ENCODE data around the gene MAP4K3.
A peak's percentile ranks its signal among the peaks of the same experiment; 100 is the strongest.

MAP4K3 gene

GRCh38 chr2:39436592-39437521 is at the start of gene MAP4K3:
MAP4K3 (minus strand) TSS chr2:39437285; CDS start chr2:39436987, 298 bp downstream.
- DNase-seq (ENCODE audit: low spot score) = peak; percentile 78

DNA sequence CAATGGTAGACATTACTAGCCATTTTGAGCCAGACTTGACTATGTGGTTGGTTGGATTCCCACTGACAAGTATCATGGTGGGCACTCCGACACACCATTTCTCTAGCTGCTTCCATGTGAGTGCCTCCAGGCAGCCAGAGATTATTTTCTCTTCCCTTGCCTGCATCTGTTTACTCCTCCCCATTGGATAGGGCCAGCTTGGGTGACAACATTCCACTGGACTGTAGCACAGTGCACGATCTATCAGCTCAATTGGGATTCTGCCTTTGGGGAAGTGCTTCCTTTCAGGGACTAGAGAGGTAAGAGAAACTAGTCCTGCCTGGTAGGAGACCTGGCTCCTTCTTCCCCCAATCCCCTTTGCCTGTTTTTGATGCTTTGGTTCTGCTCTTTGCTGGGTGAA is 49.0 kb upstream of the MAP4K3 start:
- DNase-seq (ENCODE audit: low spot score) = no peak

DNA sequence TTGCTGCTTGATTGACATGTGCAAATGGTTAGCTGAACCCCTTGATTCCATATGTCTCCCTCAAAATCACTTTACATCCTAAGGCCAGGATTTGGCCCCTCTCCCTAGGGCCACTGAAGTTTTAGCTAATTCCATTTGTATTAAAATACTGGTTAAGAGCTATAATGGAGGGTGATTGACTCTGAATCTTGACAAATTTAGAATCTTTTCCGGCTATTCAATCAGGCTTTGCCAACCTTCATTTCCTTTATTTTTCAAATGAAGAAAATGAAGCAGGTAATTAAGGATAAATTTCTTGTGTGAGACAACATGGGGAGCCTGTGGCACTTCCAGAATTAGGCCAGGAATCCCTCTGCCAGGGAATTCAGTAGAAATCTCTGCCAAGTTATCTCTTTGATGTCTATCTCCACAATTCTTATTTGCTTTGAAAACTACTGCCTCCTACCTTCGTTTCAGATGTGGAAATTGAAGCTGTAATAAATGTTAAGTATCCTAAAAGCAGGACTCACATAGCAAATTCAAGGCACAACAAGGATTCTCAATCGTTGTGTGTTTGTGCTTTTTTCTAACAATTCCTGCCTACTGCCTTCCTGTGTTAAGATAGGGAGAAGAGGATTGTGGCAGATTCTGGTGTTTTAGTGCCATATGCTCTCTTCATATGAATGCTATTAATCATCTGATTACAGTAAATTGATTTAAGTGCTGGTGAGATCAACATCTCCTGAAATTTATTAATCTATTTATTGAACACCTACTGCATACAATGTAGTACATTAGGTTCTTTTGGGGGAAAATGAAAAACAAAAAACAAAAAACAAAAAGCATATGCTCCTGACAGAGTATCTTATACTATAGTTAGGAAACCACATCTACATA is 47.8 kb upstream of the MAP4K3 start:
- no peak for DNase-seq (ENCODE audit: low spot score)

DNA sequence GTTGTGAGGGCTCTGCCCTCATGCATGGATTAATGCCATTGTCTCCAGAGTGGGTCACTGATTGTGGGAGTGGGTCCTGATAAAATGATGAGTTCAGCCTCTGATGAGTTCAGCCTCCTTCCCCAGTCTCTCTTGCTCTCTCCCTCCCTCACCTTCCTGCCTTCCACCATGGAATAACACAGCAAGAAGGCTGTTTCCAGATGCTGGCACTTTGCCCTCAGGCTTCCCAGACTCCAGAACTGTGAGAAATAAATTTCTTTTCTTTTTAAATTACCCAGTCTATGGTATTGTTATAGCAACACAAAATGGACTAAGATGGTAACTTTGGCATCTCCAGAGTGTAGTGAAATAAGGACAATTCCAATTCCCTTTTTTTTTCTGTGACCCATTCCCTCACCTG is 47.1 kb upstream of the MAP4K3 start:
- DNase-seq (ENCODE audit: low spot score) = no peak

DNA sequence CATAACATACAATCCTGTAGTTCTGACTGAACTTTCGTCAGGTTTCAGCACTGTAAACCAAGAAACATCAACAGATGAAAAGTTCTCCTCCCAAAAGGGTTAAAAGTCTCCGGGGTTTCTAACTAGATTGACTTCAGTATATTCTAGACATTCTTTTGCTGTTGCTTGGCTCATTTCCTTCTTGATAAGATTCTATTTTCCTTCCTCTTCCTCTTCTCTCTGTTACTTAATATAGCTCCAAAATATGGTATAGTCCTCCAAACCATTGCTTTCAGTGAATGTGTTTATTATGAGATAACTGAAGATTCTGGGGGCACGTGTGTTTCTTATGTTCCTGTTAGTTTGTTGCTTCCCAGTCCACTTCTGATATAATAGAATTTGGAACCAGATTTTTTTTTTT is 46.4 kb upstream of the MAP4K3 start:
- DNase-seq (ENCODE audit: low spot score) = no peak

DNA sequence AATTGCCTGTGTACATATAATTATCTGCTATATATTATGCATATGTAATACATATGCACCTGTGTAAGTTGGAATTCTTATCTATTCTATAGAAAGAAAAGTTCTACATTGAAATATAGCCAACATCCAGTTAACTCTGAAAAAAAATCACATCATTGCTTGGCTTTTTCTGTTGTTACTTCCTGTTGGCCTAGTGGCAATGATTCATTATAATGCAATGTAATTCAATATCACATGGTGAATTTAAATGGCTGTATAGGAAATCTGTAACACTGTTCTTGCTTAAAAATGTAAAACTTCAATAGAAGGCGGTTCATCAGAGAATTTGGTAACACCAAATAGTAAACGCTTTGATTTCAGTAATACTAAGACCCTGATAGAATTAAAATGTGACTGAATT is 44.5 kb upstream of the MAP4K3 start:
- DNase-seq (ENCODE audit: low spot score) = no peak

DNA sequence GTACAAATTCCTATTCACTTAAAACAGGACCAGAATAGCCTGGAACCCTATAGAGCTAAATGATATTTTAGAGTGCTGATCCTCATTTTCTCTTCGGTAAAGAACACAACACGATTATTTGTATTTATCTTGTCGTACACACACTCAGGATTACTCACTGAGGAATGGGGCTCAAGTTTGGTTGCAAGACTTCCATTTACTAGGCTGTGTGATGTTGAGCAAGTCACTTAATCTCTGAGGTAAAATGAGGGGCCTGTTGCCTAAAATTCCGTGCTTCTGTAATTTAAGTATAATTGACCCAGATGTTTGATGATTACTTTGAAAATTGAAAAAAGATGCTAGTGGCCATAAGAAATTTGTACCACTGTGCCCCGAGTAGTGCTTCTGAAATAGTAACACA is 42.6 kb upstream of the MAP4K3 start:
- no peak for DNase-seq (ENCODE audit: low spot score)

- no peak for DNase-seq (ENCODE audit: low spot score)
Observed at GRCh38 chr2:39479053-39479670, 42.1 kb upstream of the MAP4K3 start.

DNA sequence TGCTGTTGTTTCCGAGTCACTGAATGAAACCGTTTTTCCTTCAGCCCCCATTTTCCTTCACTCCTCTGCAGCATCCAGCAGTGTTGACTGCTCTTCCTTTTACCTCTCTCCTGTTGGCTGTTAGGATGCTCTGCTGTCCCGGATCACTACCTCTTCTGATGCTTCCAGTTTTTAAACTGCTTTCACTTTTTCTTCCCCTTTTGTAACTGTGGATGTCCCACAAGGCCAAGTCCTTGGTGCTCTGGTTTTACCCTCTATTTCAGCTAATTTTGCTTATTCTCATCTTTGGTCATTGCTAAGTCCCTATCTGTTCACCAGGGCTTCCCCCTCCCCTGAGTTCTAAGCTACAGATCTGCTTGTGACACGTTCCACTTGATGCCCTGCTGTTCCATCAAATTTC is 39.4 kb upstream of the MAP4K3 start:
- no peak for DNase-seq (ENCODE audit: low spot score)

DNA sequence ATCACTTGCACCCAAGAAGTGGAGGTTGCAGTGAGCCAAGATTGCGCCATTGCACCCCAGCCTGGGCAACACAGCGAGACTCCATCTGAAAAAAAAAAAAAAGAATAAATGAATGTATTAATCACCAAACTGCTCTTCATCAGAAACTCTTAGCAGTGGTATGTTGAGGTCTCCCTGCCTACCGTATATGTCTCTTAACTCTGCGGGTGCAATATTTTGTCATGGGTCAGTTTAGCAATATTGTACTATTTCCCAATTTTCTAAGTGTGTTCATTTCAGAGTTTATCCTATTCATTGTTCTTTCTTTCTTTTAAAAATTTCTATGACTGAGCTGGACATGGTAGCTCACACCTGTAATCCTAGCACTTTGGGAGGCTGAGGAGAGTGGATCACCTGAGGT is 37.9 kb upstream of the MAP4K3 start:
- DNase-seq (ENCODE audit: low spot score) = no peak

- no peak for DNase-seq (ENCODE audit: low spot score)
Observed at GRCh38 chr2:39470580-39470979, 33.5 kb upstream of the MAP4K3 start.

DNA sequence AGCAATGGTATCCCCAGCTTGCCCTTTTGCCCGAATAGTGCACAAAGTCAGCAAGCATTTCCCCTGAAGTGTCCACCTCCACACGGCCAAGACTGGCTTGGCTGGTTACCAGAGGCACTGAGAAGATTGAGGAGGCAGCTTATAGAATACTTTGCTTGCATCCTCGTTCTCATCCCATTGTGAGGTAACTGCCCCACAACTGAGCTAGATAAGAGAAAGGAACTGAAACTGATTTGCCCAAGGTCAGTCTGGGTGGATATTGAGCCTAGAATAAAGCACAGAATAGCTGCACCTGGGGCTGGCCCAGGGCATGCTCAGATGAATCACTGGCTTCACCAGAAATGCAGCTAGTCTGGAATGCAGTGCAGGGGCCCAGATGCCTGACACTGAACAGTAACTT is 32.7 kb upstream of the MAP4K3 start:
- DNase-seq (ENCODE audit: low spot score) = no peak

DNA sequence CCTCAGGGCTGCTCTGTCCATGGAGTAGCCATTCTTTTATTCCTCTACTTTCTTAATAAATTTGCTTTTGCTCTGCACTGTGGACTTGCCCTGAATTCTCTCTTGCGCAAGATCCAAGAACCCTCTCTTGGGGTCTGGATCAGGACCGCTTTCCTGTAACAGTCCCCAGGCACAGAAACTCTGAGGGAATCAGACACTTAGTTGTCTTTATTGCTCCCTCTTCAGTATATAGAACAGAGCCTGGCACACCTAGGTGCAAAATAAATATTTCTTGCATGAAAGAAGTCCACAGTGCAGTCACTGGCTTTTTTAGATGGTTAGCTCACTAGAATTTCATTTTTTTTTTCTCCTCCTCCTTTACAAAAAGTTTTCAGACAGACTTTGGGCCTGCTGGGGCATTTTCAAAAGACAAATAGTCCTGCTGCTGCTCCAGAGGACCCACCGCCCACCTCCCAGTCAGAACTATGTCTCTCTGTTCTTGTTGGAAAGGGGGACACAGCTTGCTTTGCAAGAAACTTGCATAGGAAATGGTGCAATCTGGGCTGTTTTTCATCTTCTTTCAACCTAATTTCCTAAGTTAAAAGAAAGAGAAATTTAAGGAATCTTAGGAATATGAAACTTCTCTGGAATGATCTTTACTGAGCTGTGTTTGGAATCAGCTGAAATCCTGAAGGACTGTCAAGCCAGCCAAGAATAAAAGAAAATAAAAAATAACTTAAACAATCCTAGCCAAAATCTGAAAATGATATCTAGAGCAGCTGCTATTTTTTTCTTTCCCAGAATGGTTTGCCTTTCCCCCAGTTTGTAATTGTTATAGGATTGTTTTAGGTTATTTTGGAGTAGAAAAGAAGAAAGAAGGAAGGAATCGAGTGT is 31.7 kb upstream of the MAP4K3 start:
- no peak for DNase-seq (ENCODE audit: low spot score)

DNA sequence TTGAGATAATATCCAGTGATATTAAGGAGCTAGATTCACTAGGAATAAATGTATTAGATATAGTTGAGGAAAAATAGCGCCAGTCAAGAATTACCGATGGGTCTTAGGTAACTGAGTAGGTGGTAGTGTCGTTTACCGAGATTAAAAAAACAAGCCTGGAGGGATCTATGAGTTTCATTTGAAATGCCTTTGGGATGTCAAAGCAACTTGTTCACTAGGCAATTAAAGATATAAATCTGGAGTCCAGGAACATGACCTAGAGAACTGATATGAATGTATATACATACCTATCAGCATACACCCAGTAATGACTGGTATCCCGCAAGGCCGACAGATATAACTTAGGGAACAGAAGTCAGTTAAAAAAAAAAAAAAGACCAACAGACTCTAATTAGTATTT is 29.2 kb upstream of the MAP4K3 start:
- no peak for DNase-seq (ENCODE audit: low spot score)

GRCh38 chr2:39464864-39465263 is 27.8 kb upstream of the MAP4K3 start:
- DNase-seq (ENCODE audit: low spot score) = no peak

GRCh38 chr2:39455826-39456225 is 18.7 kb upstream of the MAP4K3 start:
- no peak for DNase-seq (ENCODE audit: low spot score)

- no peak for DNase-seq (ENCODE audit: low spot score)
Observed at GRCh38 chr2:39452396-39452795, 15.3 kb upstream of the MAP4K3 start.

GRCh38 chr2:39451954-39452353 is 14.9 kb upstream of the MAP4K3 start:
- no peak for DNase-seq (ENCODE audit: low spot score)

GRCh38 chr2:39448169-39448502 is 11.1 kb upstream of the MAP4K3 start:
- DNase-seq (ENCODE audit: low spot score) = no peak

GRCh38 chr2:39447266-39448168 is 10.4 kb upstream of the MAP4K3 start:
- DNase-seq (ENCODE audit: low spot score) = no peak

- DNase-seq (ENCODE audit: low spot score) = no peak
Observed at GRCh38 chr2:39445934-39446333, 8.8 kb upstream of the MAP4K3 start.

Data from CD4-positive, alpha-beta T cell treated with Interleukin-2 at 100 ng/mL for 4 hours (primary cell).